ENCODE measurements around the gene HOXA4.

- TF ChIP-seq, protein P1, sequence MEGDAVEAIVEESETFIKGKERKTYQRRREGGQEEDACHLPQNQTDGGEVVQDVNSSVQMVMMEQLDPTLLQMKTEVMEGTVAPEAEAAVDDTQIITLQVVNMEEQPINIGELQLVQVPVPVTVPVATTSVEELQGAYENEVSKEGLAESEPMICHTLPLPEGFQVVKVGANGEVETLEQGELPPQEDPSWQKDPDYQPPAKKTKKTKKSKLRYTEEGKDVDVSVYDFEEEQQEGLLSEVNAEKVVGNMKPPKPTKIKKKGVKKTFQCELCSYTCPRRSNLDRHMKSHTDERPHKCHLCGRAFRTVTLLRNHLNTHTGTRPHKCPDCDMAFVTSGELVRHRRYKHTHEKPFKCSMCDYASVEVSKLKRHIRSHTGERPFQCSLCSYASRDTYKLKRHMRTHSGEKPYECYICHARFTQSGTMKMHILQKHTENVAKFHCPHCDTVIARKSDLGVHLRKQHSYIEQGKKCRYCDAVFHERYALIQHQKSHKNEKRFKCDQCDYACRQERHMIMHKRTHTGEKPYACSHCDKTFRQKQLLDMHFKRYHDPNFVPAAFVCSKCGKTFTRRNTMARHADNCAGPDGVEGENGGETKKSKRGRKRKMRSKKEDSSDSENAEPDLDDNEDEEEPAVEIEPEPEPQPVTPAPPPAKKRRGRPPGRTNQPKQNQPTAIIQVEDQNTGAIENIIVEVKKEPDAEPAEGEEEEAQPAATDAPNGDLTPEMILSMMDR (conservative IDR thresholded peaks at IDR 0.05 in 1 of 2, IDR thresholded peaks at IDR 0.05 in 1 of 2; ENCODE audit: low read depth in 1 of 2, low read length in 2 of 2): no peak
- no peak for TF ChIP-seq EZH2 (IDR thresholded peaks at IDR 0.05; ENCODE audit: low read length, missing control alignments)
These were observed 28.1 kb upstream of the HOXA4 start for GRCh38 chr7:27158436-27159265.

Data from fibroblast of lung (primary cell).